Smooth muscle cell (in vitro differentiated cells): ENCODE results near the gene SLC16A1. TPM values are rescaled to one million over a fixed set of nuclear protein-coding genes. Genes with fewer than 3 reads are reported as not detected.

Experiments used
- DNase-seq: peaks from one replicate; lab custom pipeline; 2025; ENCODE audit not compliant: unreplicated experiment; lab: John Stamatoyannopoulos, UW
- H2AFZ ChIP-seq: fragments of 200-600 bp; sonication (generic); 2 replicates; pipeline ENCODE4 v1.6.0; 2016; ENCODE audit warnings: antibody characterized with exemption, low read depth, mild to moderate bottlenecking
- H3F3A ChIP-seq: fragments of 200-600 bp; sonication (generic); 2 replicates; pipeline ENCODE4 v1.6.0; 2017; ENCODE audit warnings: antibody characterized with exemption, low read depth
- H3K27ac ChIP-seq: fragments of 200-600 bp; sonication (generic); 2 replicates; pipeline ENCODE4 v1.5.1; 2016; ENCODE audit warnings: low read depth, mild to moderate bottlenecking
- H3K27me3 ChIP-seq: fragments of 200-600 bp; sonication (generic); 2 replicates; pipeline ENCODE4 v1.6.1; 2016; ENCODE audit warnings: low read depth, mild to moderate bottlenecking
- H3K36me3 ChIP-seq: fragments of 200-600 bp; sonication (generic); 2 replicates; pipeline ENCODE4 v1.5.1; 2016; ENCODE audit warnings: low read depth
- H3K4me1 ChIP-seq: fragments of 200-600 bp; sonication (generic); 2 replicates; pipeline ENCODE4 v1.5.1; 2016; ENCODE audit warnings: low read depth
- H3K4me2 ChIP-seq: fragments of 200-600 bp; sonication (generic); 2 replicates; pipeline ENCODE4 v1.6.0; 2016; ENCODE audit warnings: mild to moderate bottlenecking
- H3K4me3 ChIP-seq: fragments of 200-600 bp; sonication (generic); 2 replicates; pipeline ENCODE4 v1.5.1; 2016; ENCODE audit warnings: mild to moderate bottlenecking
- H3K79me2 ChIP-seq: fragments of 200-600 bp; sonication (generic); 2 replicates; pipeline ENCODE4 v1.6.0; 2016; ENCODE audit warnings: low read depth, mild to moderate bottlenecking
- H3K9ac ChIP-seq: fragments of 200-600 bp; sonication (generic); 2 replicates; pipeline ENCODE4 v1.6.0; 2016; ENCODE audit warnings: low read depth
- H3K9me3 ChIP-seq: fragments of 200-600 bp; sonication (generic); replicated peaks from 2 replicates; pipeline ENCODE4 v1.5.1; 2016; ENCODE audit warnings: low read depth
- H4K20me1 ChIP-seq: fragments of 200-600 bp; sonication (generic); 2 replicates; pipeline ENCODE4 v1.6.0; 2016; ENCODE audit warnings: low read depth
- CTCF ChIP-seq: fragments of 200-600 bp; sonication (generic); IDR thresholded peaks from 2 replicates; pipeline ENCODE4 v1.5.1; 2017; ENCODE audit warnings: borderline replicate concordance, mild to moderate bottlenecking, antibody characterized with exemption; ENCODE audit not compliant: insufficient read depth, poor library complexity, severe bottlenecking
- WGBS: methylation state at CpG from one replicate; pipeline ENCODE4 v1.1.7; 2016; ENCODE audit warnings: low lambda C conversion rate; 5-methylcytosine and 5-hydroxymethylcytosine counted together
- polyA plus RNA-seq: library from polyadenylated mRNA; unstranded; fragments of >200 nt; fragmentation: Nextera tagmentation; extraction: Ambion mirVana; gene quantifications from 2 replicates; pipeline ENCODE4 v1.2.1, GENCODE V29; 2016
- total RNA-seq: library from RNA; depleted of rRNA; stranded (reverse); fragments of >200 nt; gene quantifications from 2 replicates; pipeline ENCODE4 v1.2.3, GENCODE V29; 2014

The SLC16A1 gene
- total and polyA plus RNA-seq, 2 experiments from 2014 or later = 43.9 to 77.7 TPM

GRCh38 chr1:112992780-112993179 is 36.8 kb upstream of the SLC16A1 start:
- Histone ChIP-seq H2AFZ (no peak overlapping the region), H4K20me1 (no peaks in the 10 kb centered on the region), H3K36me3 (no peaks in the 10 kb centered on the region), H3K9ac (no peak overlapping the region), H3K4me2 (no peak overlapping the region), H3K9me3 (no peaks in the 10 kb centered on the region), H3K4me3 (no peak overlapping the region), H3K27me3 (no peaks in the 10 kb centered on the region), H3K4me1 (no peaks in the 10 kb centered on the region), H3F3A (peaks cover 5% of the 10 kb centered on the region), H3K27ac (no peak overlapping the region), H3K79me2 (no peaks in the 10 kb centered on the region)
- TF ChIP-seq CTCF = no peak
- no peak for DNase-seq
- WGBS = 72% methylated on average over 1 of the region's 1 CpG

- Histone ChIP-seq H2AFZ (no peak overlapping the region), H3K4me3 (no peak overlapping the region), H3K27me3 (no peaks in the 10 kb centered on the region), H3K9ac (no peak overlapping the region), H4K20me1 (no peaks in the 10 kb centered on the region), H3K4me2 (no peak overlapping the region), H3K79me2 (no peaks in the 10 kb centered on the region), H3F3A (no peaks in the 10 kb centered on the region), H3K9me3 (no peaks in the 10 kb centered on the region), H3K36me3 (no peaks in the 10 kb centered on the region), H3K4me1 (no peaks in the 10 kb centered on the region), H3K27ac (no peak overlapping the region)
- TF ChIP-seq CTCF = no peak
- DNase-seq = no peak
- 95% methylated on average over 4 of the region's 4 CpGs for WGBS
Measured at GRCh38 chr1:112991402-112992120, 35.6 kb upstream of the SLC16A1 start.

GRCh38 chr1:112990271-112990670 is 34.3 kb upstream of the SLC16A1 start:
- H3K27ac ChIP-seq = no peak overlapping the region

More at GRCh38 chr1:112990271-112990670, 34.3 kb upstream of the SLC16A1 start:
- no peak for TF ChIP-seq CTCF
- Histone ChIP-seq H3K27me3 (no peaks in the 10 kb centered on the region), H3K4me2 (no peak overlapping the region), H3K4me1 (no peaks in the 10 kb centered on the region), H3K79me2 (no peaks in the 10 kb centered on the region), H3F3A (no peaks in the 10 kb centered on the region), H3K9me3 (no peaks in the 10 kb centered on the region), H4K20me1 (no peaks in the 10 kb centered on the region), H3K36me3 (no peaks in the 10 kb centered on the region), H2AFZ (no peak overlapping the region), H3K9ac (no peak overlapping the region), H3K4me3 (no peak overlapping the region)
- WGBS = 93% methylated on average over 7 of the region's 7 CpGs
- no peak for DNase-seq
